ENCODE results near the gene BACH1.

BACH1 gene

DNA sequence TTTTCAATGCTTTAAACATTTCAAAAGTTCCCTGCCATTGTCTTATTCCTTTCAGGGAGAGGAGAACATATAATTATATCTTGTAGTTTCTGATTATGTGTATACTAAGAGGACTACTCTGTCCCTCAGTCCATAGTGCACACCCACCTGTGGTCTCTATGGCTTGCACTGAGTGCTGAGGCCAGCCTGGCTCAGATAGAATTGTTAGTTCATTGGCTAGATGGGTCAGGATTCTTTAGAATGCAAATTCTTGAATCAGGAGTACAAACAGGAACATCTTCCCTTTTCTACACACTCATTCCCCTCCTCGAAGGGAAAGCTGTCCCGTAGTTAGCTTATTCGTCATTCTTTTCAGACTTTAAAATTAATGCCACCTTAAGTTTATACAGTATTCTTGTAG lies 8.2 kb downstream of the BACH1 start:
- DNase-seq (ENCODE audit: insufficient read length, low spot score) (no peak), FAIRE-seq (no peak)
- TF ChIP-seq, protein P1, sequence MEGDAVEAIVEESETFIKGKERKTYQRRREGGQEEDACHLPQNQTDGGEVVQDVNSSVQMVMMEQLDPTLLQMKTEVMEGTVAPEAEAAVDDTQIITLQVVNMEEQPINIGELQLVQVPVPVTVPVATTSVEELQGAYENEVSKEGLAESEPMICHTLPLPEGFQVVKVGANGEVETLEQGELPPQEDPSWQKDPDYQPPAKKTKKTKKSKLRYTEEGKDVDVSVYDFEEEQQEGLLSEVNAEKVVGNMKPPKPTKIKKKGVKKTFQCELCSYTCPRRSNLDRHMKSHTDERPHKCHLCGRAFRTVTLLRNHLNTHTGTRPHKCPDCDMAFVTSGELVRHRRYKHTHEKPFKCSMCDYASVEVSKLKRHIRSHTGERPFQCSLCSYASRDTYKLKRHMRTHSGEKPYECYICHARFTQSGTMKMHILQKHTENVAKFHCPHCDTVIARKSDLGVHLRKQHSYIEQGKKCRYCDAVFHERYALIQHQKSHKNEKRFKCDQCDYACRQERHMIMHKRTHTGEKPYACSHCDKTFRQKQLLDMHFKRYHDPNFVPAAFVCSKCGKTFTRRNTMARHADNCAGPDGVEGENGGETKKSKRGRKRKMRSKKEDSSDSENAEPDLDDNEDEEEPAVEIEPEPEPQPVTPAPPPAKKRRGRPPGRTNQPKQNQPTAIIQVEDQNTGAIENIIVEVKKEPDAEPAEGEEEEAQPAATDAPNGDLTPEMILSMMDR (IDR thresholded peaks at IDR 0.05; ENCODE audit: insufficient read depth, missing control alignments): no peak

DNA sequence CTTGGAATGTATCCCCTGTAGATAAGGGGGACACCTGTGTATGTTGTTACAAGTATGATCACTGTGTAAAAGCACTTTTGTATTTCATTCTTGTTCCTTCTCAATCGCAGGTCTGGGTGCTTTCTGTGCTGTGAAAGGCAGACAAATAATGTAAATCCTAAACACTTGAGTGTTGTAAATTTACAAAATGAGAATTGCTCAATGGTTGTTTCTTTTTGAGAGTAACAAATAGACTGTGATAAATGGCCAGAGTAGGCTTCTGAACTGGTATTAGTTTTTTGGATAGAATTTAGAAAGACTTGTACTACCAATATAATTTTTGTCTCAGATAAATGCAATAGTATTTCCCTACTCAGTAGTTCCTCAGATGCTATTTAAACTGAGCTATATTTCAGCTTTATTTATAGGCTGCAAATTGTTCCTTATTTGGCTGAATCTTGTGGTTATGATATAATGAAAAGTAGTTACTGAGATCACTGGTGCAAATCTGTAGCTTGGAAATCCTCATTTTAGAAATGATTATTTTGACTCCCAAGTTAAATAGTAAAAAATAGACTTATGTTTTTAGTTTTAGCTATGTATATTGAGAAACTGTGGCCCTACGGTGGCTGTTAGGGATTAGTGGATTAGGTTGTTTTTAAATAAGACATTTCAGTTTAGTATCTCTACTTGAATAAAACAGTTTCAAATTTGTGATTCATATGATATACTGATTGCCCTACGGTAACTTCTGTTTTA lies 9.2 kb downstream of the BACH1 start:
- FAIRE-seq (no peak), DNase-seq (ENCODE audit: insufficient read length, low spot score) (no peak)
- TF ChIP-seq, protein P1 (IDR thresholded peaks at IDR 0.05; ENCODE audit: insufficient read depth, missing control alignments): no peak

DNA sequence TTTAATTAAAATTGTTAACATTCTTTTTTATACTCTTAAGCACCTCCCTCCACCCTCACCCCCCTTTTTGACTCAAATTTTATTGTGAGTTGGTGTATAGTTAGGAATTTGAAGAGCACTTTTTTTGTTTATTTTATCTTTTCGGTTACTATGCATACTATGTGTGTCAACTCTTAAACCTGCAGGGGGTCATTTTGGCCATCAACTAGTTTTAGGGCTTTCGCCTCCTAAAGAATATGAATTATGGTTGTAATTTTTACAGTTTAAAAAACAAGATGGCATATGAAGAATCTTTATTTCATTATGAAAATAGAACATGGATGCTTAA lies 9.7 kb downstream of the BACH1 start:
- FAIRE-seq (no peak), DNase-seq (ENCODE audit: insufficient read length, low spot score) (no peak)
- TF ChIP-seq, protein P1 (IDR thresholded peaks at IDR 0.05; ENCODE audit: insufficient read depth, missing control alignments): no peak

DNA sequence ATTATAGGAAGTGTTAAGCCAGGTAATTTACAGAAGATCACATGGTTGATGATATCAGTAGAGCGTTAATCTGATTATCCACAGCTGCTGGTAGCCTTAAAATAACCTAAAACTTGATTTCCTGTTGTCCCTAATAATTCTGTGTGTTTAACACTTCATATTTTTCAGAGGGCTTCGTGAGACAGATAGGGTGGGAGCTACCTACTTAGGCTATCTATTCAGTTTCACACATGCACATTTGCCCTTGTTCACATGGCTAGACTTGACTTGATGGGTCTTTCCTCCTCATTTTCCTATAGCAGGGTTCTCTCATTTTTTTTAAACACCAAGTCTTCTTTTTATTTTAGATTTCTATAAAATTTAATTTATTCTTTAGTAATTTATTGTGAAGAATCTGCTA lies 11.0 kb downstream of the BACH1 start:
- DNase-seq (ENCODE audit: insufficient read length, low spot score): no peak
- TF ChIP-seq, protein P1 (IDR thresholded peaks at IDR 0.05; ENCODE audit: insufficient read depth, missing control alignments): no peak
- no peak for FAIRE-seq

DNA sequence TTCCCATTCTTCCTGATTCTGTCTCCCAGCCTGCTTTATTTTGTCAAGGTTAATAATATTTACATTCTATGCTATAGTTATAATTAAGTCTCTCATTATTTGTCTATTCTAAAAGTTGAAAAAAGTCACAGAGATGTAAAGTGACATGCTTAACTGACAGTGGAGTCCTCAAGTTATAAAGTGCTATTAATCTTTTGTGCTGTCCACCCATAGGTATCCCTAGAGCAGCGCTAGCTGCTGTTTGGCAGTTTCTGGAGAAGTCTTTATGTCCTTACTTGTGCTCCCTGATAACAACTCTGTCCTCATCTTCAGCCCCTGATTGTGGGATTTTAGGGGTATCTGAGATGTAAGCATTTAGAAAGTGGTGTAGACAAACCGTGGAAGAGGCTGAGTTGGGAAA lies 13.1 kb downstream of the BACH1 start:
- FAIRE-seq (no peak), DNase-seq (ENCODE audit: insufficient read length, low spot score) (no peak)

DNA sequence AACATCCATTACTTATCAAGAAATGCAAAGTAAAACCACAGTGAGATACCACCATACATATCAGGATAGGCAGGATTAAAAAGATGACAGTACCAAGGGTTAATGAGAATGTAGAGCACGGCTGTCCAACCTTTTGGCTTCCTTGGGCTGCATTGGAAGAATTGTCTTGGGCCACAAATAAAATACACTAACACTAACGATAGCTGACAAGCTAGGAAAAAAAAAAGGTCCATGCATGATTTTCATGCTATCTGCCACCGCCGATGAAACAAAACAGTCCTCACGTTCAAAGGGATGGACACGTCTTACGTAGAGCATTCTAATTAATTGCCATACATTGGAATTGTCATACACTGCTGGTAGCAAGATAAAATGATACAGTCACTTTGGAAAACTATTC lies 14.3 kb downstream of the BACH1 start:
- TF ChIP-seq, protein P1 (IDR thresholded peaks at IDR 0.05; ENCODE audit: insufficient read depth, missing control alignments): no peak
- DNase-seq (ENCODE audit: insufficient read length, low spot score) (no peak), FAIRE-seq (no peak)

More for the DNA sequence above, 13.1 kb downstream of the BACH1 start:
- TF ChIP-seq, protein P1 (IDR thresholded peaks at IDR 0.05; ENCODE audit: insufficient read depth, missing control alignments): no peak

DNA sequence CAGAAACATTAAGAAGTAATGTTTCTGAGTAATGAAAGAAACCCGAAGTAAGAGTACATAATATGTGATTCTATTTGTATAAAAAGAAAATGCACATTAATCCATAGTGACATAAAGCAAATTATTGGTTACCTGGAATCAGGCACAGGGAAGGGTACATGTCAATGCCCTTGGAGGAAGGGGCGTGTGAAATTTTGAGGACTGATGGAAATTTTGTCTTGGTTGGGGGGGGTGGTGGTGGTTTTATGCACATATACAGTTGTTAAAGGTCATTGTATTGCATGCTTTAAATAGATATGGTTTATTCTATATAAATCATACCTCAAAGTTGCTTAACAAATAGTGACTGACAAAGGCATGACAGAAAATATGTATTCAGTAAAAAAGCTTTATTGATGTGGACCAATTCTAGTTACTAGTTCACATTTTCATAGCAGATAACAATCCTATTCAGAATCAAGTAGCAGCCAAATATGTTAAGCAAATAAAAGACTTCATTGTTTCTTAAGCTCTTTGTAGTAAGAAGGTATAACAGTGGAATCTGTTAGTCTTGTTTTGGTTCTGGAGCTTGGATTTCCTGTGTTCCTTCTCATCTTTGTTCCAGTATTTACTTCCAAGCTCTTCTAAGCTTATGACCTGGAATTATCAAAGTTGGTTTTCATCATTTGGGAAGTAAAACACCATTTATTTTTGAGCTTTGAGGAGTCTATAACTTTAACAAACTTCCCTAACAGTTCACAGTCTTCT lies 15.1 kb downstream of the BACH1 start:
- DNase-seq (ENCODE audit: insufficient read length, low spot score): no peak
- FAIRE-seq: no peak
- TF ChIP-seq, protein P1 (IDR thresholded peaks at IDR 0.05; ENCODE audit: insufficient read depth, missing control alignments): no peak
